Stimulated activated CD4-positive, alpha-beta T cell treated with anti-CD3 and anti-CD28 coated beads, Interleukin-15, amount 100 ng/mL, for 24 hours (primary cell): ENCODE data around the gene TOP3A.
A peak's percentile ranks its signal among the peaks of the same experiment; 100 is the strongest.
"Not testable (repeated sequence)": the region's sequence is repeated elsewhere in the genome, so short reads cannot be mapped to it uniquely, and the experiment has no call there.

Experiments used
- DNase-seq: peaks from one replicate; pipeline ENCODE4 v3.0.0-alpha.2; 2020

Gene TOP3A

GRCh38 chr17:18324140-18325050, 9.6 kb upstream of the TOP3A start:
- no peak for DNase-seq

GRCh38 chr17:18323507-18324139, 8.8 kb upstream of the TOP3A start:
- no peak for DNase-seq

- DNase-seq: no peak
Observed at GRCh38 chr17:18323007-18323406, 8.2 kb upstream of the TOP3A start.

GRCh38 chr17:18322522-18322921, 7.7 kb upstream of the TOP3A start:
- no peak for DNase-seq

- no peak for DNase-seq
Observed at GRCh38 chr17:18321309-18321708, 6.5 kb upstream of the TOP3A start.

GRCh38 chr17:18320301-18320700, 5.5 kb upstream of the TOP3A start:
- DNase-seq: no peak

- DNase-seq: no peak
Observed at GRCh38 chr17:18319604-18320256, 4.9 kb upstream of the TOP3A start.

- DNase-seq: no peak
Observed at GRCh38 chr17:18318771-18319450, 4.1 kb upstream of the TOP3A start.

GRCh38 chr17:18318117-18318516, 3.3 kb upstream of the TOP3A start:
- DNase-seq: no peak

GRCh38 chr17:18315961-18316360, 1.2 kb upstream of the TOP3A start:
- no peak for DNase-seq

- DNase-seq: peak; percentile 22
Observed at GRCh38 chr17:18315562-18315922, 748 bp upstream of the TOP3A start.

- peak; percentile 12 for DNase-seq
Observed at GRCh38 chr17:18314059-18314730, 599 bp downstream of the TOP3A start.

GRCh38 chr17:18309202-18309601, 5.6 kb downstream of the TOP3A start:
- no peak for DNase-seq

- not testable (repeated sequence) for DNase-seq
Observed at GRCh38 chr17:18303206-18303605, 11.6 kb downstream of the TOP3A start.

- DNase-seq: no peak
Observed at GRCh38 chr17:18300725-18301480, 13.9 kb downstream of the TOP3A start.

- not testable (repeated sequence) for DNase-seq
Observed at GRCh38 chr17:18298061-18298460, 16.7 kb downstream of the TOP3A start.

- DNase-seq: no peak
Observed at GRCh38 chr17:18291718-18292540, 22.9 kb downstream of the TOP3A start.

- DNase-seq: no peak
Observed at GRCh38 chr17:18285296-18285695, 29.5 kb downstream of the TOP3A start.

GRCh38 chr17:18281788-18282187, 33.0 kb downstream of the TOP3A start:
- DNase-seq: no peak

GRCh38 chr17:18280766-18281371, 33.9 kb downstream of the TOP3A start:
- DNase-seq: no peak

- no peak for DNase-seq
Observed at GRCh38 chr17:18280249-18280648, 34.5 kb downstream of the TOP3A start.
